ENCODE results near the gene PARL.
"Not testable (repeated sequence)": the region's sequence is repeated elsewhere in the genome, so short reads cannot be mapped to it uniquely, and the experiment has no call there.

Gene PARL

DNA sequence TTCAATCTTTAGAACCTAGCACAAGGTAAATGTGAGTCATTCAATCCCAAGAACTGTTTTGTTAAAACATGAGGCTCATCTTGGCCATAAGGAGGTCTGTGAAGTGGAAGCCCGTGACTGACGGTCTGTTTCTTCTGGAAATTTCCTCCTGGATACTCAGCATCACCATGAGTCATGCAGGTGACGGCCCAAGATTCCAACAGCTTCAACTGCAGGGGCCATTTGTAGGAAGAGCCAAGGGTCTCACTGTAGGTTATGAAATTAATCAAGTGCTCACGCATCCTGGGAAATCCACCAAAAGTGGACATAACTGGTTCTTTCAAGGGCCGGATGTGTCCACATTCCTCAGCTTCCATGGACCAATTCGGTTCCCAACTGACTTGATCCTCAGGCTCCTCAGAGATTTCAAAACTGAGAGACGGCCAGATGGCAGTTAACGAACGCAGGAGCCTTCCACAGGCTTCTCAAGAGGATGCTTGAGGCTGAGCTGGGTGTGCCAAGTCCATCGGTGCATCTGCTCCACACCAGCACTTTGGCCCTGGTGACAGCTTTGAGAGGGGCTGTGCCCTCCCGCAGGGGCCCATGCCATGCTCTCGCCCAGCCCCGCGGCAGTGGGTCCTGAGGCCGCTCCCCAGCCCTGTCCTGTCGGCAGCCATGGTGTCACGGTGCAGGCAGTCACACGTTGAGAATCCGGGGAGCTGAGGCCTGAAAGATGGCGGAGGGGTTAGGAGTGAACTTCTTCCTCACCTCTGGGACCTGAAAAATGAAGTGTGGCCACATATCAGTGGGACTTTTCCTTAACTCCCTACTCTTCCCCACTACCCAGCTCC, 67.8 kb downstream of the PARL start:
- DNase-seq: no peak

DNA sequence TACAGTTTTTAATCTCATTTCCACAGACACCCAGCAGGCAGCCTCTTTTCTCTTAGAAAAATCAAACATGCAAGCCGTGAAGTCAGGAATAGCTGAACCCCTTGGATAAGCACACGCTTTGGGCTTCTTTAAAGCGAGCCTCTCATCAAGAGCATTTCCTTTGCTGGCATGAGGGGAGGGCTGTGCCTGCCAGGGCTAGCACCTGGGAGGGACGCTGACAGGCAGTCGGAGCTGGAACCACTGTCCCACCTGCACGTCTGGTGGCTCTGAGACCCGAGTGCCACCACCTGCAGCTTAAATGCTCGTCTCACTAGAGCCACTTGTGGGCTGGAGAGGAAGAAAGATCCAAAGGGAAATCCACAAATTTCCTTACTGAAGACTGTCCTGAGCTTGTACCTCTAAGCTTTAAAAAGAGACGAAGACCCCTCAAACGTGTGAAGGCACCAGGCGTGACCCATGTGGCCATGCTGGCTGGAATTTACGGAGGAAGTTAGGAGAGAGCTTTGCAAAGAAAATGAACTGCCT, 68.7 kb downstream of the PARL start:
- no peak for DNase-seq

DNA sequence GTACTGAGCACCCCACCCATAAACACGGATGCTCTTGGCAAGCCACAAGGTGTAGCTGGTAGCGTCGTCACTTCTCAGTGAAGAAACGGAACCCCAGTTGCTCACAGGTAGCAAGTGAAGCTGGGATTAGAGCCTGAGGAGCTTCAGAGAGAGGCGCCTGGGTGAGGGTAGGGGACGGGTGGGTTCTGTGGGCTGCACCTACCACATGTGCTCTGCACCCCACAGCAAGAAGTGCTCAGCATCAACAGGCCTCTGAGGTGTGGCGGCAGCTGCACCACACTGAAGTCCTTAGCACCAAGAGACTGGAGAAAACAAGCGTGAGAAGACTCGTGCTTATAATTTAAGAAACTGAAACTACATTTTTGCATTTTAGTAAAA, 69.1 kb downstream of the PARL start:
- DNase-seq: no peak

DNA sequence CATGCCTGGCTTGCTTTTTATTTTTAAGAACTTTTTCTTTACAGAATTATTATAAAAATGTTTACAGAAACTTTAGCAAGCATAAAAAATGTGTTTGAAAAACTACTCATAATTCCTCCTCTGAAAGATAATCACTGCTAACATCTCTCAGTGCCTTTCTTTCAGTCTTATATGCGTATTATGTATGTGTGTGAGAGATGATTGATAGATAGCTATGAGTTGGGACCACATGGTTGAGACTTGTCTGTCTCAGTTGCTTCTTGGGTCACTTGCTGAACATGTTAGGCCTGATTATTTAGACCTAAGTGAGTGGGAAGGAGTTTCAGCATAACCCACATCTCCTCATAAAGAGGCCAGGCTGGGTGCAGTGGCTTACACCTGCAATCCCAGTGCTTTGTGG, 70.4 kb downstream of the PARL start:
- no peak for DNase-seq

DNA sequence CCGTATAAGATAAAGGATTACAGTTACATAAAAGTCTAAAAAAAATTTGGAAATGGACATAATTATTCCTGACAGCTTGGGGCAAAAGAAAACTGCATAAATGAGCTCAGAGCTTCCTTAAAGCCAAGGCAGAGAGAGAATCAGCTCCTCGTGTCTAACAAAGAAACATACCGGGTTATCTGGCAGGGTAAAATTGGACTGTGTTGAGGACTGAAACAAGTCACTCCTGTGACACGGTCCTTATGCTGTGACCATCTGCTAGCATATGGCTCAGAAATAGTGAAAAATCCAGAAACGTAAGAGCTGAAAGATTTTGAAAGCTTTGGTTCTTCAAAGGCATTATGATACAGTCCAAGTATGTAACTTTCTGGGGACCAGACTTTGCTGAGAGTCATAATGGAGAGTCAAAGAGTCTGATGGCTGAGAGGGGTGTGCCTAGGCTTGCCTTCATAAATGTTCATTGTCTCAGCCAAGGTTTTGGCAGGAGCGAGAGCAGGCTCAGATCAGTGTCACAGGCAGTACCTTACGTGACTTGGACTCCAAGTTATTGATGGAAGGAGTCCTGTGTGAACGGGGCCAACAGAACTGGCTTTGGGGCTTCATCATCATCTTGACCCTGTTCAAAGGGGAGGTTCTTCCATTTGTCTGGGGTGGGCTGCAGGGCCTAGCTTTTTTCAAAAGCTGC, 71.8 kb downstream of the PARL start:
- no peak for DNase-seq

DNA sequence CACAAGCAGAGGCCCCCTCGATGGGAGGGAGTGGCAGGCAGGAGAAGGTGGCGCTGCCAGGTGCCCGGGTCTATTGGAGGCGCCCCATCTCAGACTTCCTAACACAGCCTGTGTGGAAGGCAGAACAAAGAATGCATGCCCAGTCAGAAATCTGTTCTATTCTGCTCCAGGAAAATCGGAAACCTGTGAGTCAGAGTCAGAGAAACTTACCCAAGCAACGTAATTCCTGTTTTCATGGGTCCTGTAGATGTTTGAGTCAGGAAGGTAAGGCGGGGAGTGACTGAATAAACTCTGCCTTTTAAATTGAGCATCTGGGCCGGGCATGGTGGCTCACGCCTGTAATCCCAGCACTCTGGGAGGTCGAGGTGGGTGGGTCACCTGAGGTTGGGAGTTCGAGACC, 73.0 kb downstream of the PARL start:
- no peak for DNase-seq

DNA sequence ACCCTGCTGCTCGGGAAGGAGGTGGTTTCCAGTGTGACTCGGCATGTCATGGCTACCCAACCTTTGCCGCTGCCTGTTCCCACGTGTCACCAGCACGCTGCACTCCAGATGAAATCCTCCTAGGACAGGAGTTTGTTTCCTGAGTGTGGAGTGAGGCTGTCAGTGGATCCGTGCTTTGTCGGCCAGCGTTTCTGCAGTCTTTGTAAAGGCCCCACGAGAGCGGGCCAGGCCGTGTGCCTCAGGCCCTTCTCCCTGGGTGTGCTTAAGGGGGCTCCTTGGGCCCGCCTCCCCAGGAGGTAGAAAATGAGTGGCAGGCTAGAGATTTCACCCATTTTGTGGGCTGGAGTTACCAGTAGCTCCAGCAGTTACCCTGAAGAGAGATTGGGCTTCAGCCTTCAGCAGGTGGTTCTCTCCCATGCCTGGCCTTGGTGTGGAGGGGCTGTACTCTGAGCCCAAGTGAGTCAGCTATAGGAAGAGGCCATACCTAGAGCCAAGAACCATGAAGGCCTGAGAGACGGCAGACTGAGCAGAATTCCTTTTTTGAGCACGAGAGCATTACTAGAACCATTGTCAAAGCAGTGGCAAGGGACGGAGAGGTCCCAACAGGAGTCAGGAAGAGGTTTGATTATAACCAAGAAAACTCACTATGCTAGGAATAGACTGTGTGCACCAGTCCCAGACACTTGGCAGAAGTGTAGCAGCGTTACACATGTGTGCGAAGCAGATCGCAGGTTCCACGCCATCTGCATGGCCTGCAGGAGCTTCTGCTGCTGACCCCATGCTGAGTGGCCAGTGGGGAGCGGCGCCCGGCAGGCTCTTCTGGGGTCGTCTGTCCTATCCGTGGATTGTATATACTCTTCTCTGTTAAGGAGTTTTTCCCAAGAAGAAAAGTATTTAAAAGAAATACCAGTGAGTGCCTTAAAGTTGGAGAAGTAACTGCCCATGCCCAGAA, 73.8 kb downstream of the PARL start:
- no peak for DNase-seq

DNA sequence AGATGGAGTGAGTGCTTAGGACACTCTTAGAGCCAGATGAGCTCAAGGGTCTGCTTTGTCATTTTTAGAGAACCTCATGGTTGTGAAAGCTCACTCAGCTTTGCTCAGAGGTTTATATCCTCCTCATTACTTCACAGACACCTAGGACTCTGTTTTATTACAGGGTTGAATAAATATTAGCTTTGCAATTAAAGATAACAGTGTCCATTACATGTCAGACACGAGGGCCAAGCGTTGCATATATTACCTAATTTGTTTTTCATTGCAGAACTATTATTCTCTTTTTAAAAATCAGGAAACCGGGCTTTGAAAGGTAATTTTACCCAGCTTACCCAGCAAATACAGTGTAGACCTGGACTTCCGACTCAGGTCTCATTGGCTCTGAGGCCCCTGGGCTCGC, 75.4 kb downstream of the PARL start:
- DNase-seq: no peak

DNA sequence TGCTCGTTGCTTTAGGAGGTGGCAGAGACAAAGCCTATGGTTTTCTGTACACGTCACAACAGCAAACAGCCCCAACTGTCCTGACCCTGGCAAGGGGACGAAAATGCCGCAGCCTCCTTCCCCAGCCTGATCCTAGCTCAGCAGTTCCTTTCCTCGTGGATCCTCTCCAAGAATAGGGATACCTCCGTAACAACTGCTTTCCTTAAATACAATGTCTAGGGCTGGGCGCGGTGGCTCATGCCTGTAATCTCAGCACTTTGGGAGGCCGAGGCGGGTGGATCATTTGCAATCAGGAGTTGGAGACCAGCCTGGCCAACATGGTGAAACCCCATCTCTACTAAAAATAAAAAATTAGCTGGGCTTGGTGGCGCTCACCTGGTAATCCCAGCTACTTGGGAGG, 76.3 kb downstream of the PARL start:
- no peak for DNase-seq

DNA sequence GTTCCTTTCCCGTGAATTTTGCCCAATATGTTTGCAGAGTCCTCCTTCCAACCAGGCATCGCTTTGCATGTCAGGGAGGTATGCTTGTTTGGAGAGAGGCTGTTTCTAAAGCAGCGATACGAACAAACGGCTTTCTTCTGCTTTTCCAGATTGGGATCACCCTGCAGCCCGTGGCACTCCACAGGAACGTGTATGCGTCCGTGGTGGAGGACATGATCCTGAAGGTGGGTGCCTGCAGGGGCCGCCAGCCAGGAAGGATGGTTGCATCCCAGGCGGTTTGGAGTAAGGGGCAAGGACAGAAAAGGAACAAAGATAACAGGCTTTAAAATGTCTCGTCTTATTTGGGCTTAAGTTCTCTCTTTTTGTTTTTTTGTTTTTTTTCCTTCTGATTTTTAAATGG, 76.8 kb downstream of the PARL start:
- no peak for DNase-seq

DNA sequence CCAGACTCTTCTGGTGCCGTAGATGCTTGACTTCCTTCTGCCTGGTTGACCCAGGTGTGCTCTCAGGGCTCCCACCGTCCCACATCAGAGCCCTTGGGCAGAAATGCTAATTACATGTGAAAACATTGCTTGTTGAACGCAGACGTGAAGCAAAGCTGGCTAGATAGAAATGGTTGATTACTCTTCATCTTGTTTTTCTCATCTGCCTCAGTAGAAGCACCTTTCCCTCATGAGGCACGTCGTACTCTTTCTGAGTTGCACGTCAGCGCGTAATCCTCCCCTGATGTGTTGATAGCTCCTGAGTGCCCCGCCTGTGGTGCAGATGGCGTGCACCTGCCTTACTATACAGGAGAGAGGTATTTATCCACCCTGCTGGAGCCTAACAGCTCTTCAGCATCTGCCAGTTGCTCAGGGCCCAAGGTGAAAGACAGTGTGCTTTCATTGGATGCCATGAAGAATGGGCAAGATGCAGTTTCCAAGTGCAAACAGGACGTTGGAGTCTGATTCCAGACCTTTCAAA, 77.4 kb downstream of the PARL start:
- DNase-seq: no peak

DNA sequence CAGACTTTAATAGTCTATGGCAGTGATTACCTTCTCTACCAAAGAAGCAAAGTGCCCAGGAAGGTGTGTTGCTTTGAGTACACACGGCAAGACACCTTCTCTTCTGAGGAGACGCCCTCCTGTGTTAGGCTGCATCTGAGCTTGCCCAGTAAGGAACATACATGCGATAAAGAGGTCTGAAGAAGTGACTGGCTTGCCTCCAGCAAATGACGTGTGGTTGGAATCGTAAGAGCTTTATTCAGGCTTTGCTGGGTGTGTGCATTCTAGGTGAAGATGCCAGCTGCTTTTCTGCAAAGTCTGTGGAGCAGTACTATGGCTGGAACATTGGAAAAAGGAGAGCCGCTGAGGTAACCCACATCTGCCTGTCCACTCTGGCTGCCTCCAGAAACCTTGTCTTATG, 81.7 kb downstream of the PARL start:
- no peak for DNase-seq

DNA sequence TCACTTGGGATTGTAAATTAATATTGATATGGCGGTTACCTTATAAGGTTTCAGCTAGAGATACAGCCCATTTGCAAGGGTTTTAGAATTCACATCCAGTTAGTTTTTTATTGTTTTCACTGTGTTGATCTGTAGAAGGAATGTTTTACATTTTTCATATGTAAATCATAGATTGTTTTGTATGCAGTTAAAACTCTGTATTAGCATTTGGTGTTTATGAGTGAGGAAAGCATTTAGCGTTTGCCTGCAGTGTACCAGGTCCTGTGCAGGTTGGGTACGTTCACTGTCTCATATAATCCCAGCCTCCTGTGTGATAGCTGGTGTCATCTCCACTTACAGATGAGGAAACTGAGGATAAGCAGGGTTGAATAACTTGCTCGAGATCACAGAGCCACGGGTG, 83.1 kb downstream of the PARL start:
- no peak for DNase-seq

DNA sequence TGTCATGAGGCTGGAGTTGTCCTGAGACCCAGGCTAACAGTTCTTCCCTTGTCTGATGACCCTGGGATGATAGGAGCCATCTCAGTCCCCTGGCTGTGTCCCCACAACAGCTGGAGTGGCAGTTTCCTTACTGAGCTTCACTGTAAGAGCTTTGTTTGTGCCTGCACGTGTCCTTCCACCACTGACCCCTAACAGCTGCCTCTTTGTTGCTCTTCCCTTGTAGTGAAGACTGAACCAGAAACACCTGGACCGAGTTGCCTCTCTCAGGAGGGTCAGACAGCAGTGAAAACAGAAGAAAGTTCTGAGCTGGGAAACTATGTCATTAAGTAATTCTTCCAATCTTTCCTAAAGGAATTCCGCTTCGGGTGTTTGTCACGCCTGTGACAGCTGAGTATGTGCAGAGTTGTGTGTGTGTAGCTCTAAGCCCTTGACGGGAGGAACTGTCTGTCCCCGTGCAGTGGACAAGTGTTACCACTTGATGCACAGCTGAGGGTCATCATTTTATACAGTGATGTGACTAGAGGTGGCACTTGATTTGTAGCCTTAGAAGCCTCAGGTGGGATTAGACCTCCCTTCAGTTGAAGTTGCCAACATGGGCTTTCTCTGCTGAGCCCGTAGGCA, 84.3 kb downstream of the PARL start:
- DNase-seq: no peak

DNA sequence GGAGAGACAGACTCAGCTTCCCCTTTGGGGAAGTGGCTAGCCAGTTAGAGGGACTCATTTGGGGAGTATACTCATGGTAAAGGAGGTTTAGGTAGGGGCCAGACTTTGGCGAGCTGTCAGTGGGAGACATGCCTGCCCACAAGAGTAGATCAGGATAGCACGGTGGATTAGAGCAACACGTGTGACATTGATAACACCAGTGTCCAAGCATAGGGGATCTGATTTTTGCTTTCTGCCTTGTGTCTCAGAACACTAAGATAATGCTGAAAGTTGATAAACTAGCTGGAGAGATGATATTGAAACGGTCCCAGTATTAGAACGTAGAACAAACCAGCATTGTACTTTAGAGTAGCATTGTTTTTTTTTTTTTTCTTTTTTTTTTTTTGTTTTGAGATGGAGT, 85.2 kb downstream of the PARL start:
- DNase-seq: no peak

DNA sequence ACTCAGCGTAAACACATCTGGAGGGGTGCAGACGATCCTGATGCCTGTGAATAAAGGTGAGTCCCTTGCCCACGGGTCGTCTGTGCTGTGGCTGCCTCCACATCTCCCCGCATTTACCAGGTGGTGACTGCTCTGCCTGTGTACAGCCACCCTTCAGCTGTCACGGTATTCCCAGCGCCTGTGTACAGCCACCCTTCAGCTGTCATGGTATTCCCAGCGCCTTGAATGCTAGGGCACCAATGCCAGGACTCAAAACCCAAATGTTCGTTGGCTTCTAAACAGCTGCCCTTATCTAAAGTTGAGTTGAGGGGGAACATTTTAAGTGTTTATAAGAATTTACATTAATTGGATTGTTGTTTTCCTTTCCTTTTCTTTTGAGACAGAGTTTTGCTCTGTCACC, 86.7 kb downstream of the PARL start:
- DNase-seq: no peak

DNA sequence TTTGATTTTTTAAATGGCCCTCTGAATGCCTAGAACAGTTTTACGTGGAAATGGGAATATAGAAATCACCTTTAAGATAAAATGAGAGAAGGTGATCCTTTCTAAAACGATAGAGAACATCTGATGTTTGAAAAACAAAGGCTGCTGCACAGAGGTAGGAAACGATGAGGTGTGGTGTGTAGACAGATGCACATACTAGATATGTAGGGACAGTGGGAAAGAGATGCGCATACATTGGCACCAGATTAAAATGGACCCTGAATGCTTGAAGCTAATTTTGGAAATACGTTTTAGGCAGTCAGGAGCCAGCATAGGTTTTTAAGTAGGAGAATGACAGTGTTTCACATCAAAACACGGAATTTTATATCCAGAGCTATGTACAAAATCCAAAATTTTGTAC, 88.3 kb downstream of the PARL start:
- no peak for DNase-seq

DNA sequence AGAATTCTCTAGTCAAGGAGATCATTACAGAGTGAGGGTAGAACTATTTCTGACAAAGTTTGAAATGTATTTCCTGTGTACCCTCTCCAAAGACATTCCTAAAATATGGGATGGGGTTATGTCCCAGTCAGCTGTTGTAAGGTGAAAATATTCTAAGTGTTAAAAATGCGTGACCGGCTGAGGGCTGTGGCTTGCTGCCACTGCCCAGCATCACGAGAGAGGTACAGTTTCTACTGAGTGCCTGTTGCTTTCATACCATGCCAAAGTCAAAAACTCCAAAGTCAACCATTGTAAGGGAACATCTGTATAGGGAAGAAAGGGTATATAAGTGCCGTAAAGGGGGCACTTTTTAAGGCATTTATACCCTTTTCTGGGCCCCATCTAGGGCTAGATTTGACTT, 90.2 kb downstream of the PARL start:
- no peak for DNase-seq

DNA sequence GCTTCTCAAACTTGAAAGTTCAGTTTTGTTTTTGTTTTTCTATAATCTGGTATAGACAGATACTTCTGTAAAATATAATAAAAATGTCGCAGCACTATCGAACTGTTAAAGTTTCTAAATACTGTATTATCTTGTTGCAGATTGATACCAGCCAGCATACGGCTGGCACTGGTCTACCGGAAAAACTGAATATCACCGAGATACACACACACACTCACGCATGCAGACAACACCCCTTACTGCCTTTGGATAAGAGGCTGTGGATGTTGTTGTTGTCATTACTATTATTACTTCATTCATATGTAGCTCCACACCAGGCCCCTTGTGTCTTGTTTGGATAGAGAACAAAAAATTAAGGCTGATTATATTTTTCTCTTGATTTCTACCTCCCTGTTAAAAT, 91.7 kb downstream of the PARL start:
- no peak for DNase-seq

DNA sequence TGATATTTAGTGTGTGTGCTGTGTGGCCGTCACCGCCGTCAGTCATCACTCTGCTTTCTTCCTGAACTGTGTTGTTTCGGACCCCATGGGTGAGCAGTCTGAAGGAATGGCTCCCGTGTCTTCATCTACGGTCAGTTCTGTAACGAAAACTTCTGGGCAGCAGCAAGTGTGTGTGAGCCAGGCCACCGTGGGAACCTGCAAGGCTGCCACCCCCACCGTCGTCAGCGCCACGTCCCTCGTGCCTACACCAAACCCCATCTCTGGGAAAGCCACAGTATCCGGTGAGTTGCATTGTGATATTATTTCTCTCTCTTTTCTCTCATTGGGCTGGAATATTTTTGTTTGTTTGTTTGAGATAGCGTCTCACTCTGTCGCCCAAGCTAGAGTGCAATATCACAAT, 94.0 kb downstream of the PARL start:
- no peak for DNase-seq

DNA sequence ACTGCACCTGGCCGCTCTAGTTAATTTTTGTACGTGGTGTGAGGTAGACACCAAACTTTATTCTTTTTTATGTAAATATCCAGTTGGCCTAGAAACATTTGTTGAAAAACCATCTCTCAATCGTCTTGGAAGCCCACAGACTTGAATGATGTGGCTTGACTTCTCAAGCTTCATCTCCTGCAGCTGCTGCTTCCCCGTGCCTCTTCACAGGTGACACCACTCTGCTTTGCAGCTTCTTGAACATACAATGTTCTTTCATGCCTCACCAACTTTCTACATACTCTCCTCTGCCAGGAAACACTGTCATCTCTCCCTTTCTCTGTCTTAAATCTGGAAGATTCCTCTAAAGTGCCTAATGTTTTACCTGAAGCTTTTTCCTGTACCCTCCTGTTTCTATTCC, 94.9 kb downstream of the PARL start:
- no peak for DNase-seq

DNA sequence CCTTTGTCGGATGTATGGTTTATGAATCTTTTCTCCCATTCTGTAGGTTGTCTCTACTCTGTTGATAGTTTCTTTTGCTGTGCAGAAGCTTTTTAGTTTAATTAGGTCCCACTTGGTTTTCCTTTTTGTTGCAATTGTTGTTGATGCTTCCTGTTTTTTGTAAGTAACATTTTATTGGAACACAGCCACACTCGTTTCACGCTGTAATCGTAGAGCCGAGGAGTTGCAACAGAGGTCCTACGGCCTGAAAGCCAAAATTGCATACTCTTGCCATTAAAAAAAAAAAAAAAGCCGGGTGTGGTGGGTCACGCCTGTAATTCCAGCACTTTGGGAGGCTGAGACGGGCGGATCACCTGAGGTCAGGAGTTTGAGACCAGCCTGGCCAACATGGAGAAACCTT, 100.2 kb downstream of the PARL start:
- not testable (repeated sequence) for DNase-seq
